Bronchial epithelial cell (primary cell): ENCODE results near the gene NRIP1. TPM values are rescaled to one million over a fixed set of nuclear protein-coding genes. Genes with fewer than 3 reads are reported as not detected.

Experiments used
- DNase-seq: peaks from one replicate; pipeline ENCODE4 v3.0.0-alpha.2; 2010; ENCODE audit warnings: low read depth
- FAIRE-seq: peaks from 2 replicates; lab custom pipeline; 2011; peaks lifted over from hg19 to GRCh38; lab: Jason Lieb, UNC
- H3K27me3 ChIP-seq: 2 replicates; pipeline ENCODE4 v1.5.1; 2011; ENCODE audit warnings: low read length; ENCODE audit not compliant: control insufficient read depth, insufficient read depth
- H3K36me3 ChIP-seq: 2 replicates; pipeline ENCODE4 v1.5.1; 2011; ENCODE audit warnings: low read length; ENCODE audit not compliant: control insufficient read depth, insufficient read depth
- H3K4me3 ChIP-seq: 2 replicates; pipeline ENCODE4 v1.5.1; 2011; ENCODE audit warnings: mild to moderate bottlenecking, low read depth, low read length, control low read depth
- CTCF ChIP-seq: IDR thresholded peaks from 2 replicates; pipeline ENCODE4 v1.5.1; 2011; ENCODE audit warnings: mild to moderate bottlenecking, moderate library complexity, low read length, control low read depth, inconsistent platforms; ENCODE audit not compliant: insufficient read depth, severe bottlenecking
- total RNA-seq: library from RNA; depleted of rRNA; stranded (reverse); fragments of >200 nt; gene quantifications from 2 replicates; pipeline ENCODE4 v1.2.1, GENCODE V29; 2014

NRIP1 gene
- total RNA-seq, 1 donor from 2014 or later: 64.0 TPM

GRCh38 chr21:14977814-14978213, 87.0 kb downstream of the NRIP1 start:
- Histone ChIP-seq H3K36me3 (peaks cover 2% of the 10 kb centered on the region), H3K4me3 (no peak overlapping the region), H3K27me3 (no peaks in the 10 kb centered on the region)
- FAIRE-seq (no peak), DNase-seq (no peak)
- no peak for TF ChIP-seq CTCF

- TF ChIP-seq CTCF: no peak
- peaks cover 2% of the 10 kb centered on the region for H3K36me3 ChIP-seq
- no peak for FAIRE-seq
- H3K4me3 ChIP-seq: no peak overlapping the region
- no peaks in the 10 kb centered on the region for H3K27me3 ChIP-seq
- DNase-seq: no peak
Observed at GRCh38 chr21:14975136-14975919, 89.5 kb downstream of the NRIP1 start.

GRCh38 chr21:14972678-14973077, 92.1 kb downstream of the NRIP1 start:
- FAIRE-seq (no peak), DNase-seq (no peak)
- no peak for TF ChIP-seq CTCF
- H3K4me3 ChIP-seq: no peak overlapping the region
- peaks cover 2% of the 10 kb centered on the region for H3K36me3 ChIP-seq
- H3K27me3 ChIP-seq: no peaks in the 10 kb centered on the region

- no peaks in the 10 kb centered on the region for H3K27me3 ChIP-seq
- peaks cover 7% of the 10 kb centered on the region for H3K36me3 ChIP-seq
- no peak for FAIRE-seq
- no peak overlapping the region for H3K4me3 ChIP-seq
- TF ChIP-seq CTCF: no peak
- DNase-seq: no peak
Observed at GRCh38 chr21:14968821-14969220, 96.0 kb downstream of the NRIP1 start.

GRCh38 chr21:14968029-14968428, 96.8 kb downstream of the NRIP1 start:
- peaks cover 7% of the 10 kb centered on the region for H3K36me3 ChIP-seq
- no peak for TF ChIP-seq CTCF
- peak; percentile 61 for DNase-seq
- H3K27me3 ChIP-seq: no peaks in the 10 kb centered on the region
- H3K4me3 ChIP-seq: no peak overlapping the region
- FAIRE-seq: no peak
